NCI-H510A (cell line): ENCODE measurements around the gene SUCLG2.

Experiments used
- DNase-seq: peaks from one replicate; lab custom pipeline; 2025; lab: John Stamatoyannopoulos, UW

SUCLG2 gene

DNA sequence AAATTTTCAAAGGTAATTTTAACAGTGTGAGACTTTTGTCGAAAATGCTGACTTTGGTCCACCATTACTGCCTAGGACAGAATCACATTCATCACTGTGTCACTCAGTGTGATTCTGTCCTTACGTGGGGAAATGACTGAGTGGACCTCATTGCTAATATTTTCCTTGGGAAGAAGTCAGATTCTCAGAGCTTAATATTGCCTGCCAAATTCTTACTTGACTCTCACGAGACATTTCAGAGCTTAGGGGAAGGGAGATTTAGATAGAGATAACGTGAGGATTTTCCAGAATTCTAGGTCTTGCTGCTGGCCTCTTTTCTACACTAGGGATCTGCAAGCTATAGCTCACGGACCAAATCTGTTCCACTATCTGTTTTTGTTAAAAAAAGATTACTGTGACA, 270.4 kb downstream of the SUCLG2 start:
- DNase-seq: no peak

DNA sequence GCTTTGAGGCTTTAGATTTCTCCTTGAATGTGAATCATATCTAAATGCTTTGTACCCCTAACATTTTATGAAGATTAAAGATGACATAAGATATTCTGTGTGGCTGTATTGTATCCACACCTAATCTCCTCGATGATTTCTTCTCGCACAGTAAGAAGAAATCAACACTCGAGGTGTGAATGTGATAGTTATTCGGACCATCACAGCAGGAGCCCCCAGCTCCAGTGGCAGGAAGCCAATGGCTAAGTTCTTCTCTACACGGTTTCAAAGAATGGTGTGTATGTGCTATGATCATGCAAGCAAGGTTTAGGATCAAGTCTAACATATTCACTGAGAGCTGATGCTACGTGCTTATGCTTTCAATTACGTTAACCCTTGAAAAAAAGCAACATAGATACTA, 271.0 kb downstream of the SUCLG2 start:
- DNase-seq: no peak

DNA sequence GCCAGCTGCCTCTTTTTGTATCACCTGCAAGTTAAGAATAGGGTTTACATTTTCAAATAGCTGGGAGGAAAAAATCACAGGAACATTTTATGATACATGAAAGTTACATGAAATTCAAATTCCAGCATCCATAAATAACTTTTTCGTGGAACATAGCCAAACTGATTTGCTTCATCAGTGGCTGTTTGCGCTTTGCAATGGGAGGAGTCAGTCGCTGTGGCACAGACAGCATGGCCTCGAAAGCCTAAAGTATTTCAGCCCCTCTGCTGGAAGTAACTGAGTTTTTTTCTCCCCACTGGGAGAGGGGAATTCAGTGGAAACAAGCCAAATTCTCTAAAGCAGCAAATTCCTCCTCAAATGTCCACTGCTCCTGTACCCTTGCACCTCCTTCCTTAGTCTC, 271.9 kb downstream of the SUCLG2 start:
- DNase-seq: no peak

DNA sequence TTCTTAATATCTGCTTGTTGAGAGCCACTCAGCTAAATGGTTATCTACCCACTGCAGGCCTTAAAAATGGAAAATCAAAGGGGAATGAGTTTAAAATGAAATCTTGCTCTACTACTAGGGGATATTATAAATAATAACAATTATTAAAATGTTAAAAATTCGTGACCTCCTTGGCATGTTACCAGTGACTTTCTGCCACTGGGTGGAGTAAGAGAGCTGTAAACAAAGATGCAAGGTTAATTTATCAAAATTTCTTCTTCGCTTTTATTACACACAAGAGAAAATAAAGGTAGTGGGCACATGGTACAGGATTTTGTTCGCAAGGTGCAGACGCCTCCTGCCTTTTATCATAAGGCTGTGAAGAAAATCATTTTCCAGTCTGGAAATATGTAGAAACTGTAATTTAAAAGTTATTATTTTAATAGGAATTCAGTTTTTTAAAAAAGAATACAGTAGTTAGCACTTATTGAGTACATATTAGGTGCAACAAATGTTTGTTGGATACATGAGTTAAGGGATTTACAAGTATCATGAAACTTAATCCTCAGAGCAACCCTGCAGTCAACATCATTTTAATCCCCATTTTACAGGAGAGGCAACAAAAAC, 272.6 kb downstream of the SUCLG2 start:
- DNase-seq: no peak

- no peak for DNase-seq
Measured at GRCh38 chr3:67380118-67380517, 274.3 kb downstream of the SUCLG2 start.

DNA sequence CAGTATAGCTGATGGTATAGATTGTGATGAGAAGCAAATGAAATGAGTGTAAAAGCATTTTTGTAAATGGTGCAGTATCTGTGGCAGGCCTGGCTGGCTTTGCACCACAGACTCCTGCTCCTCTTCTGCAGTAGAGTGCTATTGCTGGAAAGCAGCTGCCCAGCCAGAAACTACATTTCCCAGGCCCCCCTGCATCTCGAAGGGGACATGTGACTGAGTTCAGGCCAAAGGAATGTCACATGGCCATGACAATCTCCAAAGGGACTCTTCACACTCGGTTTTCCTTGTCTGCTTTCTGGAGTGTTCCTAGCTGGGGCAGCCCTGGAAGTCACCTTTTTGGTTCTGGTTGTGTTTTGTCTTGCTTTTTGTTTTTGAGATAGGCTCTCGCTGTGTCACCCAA, 277.1 kb downstream of the SUCLG2 start:
- DNase-seq: no peak

- DNase-seq: no peak
Measured at GRCh38 chr3:67376416-67376815, 278.0 kb downstream of the SUCLG2 start.

- DNase-seq: no peak
Measured at GRCh38 chr3:67375976-67376375, 278.4 kb downstream of the SUCLG2 start.

DNA sequence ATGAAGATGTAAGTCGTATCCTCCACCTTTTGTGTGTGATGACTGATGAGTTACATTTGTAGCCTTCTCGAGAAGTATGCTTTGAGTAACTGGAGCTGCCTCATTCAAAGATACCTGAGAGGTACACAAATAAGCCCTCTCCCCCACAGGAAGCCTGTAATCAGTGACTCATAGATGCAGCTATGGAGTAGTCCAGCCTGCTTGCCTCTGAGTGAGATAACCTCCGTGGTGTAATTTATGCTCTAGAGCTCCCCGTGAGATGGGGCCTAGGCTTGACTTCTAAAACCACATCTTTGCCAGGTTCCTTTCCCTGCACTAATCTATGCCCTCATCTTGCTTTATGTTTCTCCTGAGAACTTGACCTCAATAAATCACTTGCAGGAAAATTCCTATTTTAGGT, 291.7 kb downstream of the SUCLG2 start:
- DNase-seq: no peak

DNA sequence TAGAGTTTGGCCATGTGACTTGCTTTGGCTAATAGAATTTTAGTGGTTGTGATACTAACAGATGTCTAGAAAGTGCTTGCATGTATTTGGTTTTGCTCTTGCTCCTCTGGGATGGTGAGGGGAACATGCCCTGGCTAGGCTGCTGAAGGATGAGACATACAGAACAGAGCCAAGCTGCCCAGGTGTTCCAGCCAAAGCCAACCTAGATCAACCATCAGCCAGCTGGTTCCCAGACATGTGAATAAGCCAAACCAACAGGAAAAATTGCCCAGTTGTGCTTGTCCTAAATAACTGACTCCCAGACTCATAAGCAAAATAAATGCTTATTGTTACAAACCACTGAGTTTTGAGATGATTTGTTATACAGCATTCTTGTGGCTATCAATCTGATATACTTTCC, 292.6 kb downstream of the SUCLG2 start:
- no peak for DNase-seq

DNA sequence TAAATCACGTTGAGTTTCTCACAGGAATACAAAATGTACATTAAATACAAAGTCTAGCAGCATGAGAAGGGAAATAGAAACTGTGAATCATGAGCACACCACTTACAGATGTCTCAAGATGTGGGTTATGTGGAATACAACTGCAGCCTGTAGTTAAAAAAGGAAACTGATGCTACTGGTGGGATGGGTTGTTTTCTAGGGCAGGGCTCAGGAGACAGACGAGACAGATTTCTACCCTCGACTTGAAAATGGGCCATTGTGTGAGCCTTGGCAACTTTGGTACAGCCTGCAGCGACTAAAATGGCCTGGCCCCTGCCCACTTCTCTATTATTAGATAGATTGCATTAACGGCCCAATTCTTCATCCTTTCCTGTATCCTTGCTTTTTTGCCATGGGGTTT, 293.1 kb downstream of the SUCLG2 start:
- no peak for DNase-seq

- DNase-seq: no peak
Measured at GRCh38 chr3:67357610-67358458, 296.6 kb downstream of the SUCLG2 start.

- DNase-seq: no peak
Measured at GRCh38 chr3:67349551-67350174, 304.7 kb downstream of the SUCLG2 start.

- DNase-seq: no peak
Measured at GRCh38 chr3:67346081-67346480, 308.3 kb downstream of the SUCLG2 start.

DNA sequence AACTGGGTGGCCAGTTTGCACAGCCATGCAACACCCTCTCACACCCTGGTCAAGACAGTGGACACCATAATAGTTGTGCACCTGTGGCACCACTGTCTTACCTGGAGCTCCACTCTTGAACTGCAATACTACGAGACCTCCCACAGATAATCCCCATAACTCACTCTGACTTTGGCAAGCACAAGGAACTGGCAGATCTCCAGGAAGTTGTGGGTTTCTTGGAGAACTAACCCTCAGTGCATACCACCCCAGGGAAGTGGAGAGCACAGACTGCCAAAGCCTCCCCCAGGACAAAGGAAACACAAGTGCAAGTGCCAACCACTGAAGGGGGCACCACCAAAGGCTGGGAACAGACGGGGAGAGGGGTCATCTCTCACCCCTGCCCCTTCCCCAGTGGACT, 318.6 kb downstream of the SUCLG2 start:
- DNase-seq: no peak

- DNase-seq: no peak
Measured at GRCh38 chr3:67334588-67334987, 319.8 kb downstream of the SUCLG2 start.

GRCh38 chr3:67329358-67329757, 325.1 kb downstream of the SUCLG2 start:
- DNase-seq: no peak

DNA sequence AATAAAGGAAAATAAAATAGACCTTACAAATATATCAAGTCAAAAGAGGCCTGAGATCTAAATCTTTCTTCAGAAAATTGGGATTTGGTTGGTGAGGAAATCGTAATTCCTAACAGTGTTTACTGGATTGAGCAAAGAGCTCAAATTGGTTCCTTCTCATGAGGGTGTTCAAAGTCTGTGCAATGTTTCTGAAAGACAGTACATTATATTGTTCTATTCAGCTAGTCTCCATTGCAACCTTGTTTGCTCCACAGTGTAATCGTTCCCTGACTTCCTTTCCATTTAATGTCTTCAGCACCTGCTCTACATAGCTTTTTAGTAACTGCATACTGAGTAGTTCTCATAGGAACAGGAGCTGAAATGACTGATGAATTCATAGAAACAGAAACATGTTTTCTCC, 326.8 kb downstream of the SUCLG2 start:
- DNase-seq: no peak

DNA sequence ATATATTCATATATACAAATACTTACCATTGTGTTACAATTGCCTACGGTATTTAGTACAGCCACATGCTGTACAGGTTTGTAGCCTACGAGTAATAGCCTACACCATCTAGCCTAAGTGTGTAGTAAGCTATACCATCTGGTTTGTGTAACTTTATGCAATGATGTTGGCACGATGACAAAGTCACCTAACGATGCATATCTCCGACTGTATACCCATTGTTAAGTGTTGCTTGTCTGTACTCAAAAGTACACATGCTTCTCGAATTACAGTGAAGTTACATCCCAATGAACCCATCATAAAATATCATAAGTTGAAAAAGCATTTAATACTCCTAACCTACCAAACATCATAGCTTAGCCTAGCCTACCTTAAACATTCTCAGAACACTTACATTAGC, 329.2 kb downstream of the SUCLG2 start:
- DNase-seq: peak; percentile 14
